Measurements from ENCODE around the gene RIPPLY3. TPM values are rescaled to one million over a fixed set of nuclear protein-coding genes. Genes with fewer than 3 reads are reported as not detected.
A peak's percentile ranks its signal among the peaks of the same experiment; 100 is the strongest.
"Not testable (repeated sequence)": the region's sequence is repeated elsewhere in the genome, so short reads cannot be mapped to it uniquely, and the experiment has no call there.

Gene RIPPLY3
- total RNA-seq, 1 donor from 2014 or later: not detected

DNA sequence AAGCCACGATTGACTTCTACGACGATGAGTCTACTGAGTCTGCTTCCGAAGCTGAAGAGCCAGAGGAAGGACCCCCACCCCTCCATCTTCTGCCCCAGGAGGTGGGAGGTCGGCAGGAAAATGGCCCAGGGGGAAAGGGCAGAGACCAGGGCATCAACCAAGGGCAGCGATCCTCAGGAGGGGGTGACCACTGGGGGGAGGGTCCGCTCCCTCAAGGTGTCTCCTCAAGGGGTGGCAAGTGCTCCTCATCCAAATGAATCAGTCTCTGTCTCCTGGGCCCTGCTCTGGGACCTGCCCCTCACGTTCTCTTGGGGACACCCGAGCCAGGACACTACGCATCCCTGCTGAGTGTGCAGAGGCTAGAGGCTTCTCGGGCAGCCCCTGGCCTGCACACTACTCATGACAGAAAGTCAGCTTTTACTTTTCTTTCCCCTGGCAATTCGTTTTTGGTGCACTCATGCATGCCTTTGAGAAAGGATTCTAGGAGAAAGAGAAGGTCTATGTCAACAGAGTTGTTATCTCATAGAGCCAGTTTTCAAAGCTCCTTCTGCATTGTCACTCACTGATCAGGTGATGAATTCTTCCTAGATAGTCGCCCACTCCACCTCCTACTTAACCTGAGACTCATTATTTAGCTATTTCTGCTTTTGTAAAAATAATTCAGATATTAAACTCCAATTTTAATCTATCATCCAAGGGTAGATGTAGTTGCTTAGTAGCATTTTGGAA is 11.6 kb downstream of the RIPPLY3 start:
- DNase-seq: no peak

DNA sequence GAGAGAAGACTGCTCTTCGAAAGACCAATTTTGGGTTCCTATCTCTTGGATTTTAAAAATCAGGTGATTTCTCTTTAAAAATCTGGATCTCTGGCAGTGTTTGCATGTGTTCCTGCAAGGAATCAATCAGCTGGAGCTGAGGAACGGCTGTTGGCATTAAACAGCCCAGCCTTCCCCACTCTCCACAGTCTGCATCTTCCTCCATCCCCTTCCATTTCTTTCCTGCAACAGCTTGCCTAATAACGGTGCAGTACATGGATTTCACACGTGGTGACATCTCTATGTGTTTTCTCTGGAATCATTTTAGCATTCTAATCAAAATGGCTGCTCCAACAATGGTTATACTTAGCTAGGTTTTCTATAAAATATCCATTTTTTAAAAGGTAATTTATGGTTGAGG is 20.0 kb downstream of the RIPPLY3 start:
- DNase-seq: no peak

DNA sequence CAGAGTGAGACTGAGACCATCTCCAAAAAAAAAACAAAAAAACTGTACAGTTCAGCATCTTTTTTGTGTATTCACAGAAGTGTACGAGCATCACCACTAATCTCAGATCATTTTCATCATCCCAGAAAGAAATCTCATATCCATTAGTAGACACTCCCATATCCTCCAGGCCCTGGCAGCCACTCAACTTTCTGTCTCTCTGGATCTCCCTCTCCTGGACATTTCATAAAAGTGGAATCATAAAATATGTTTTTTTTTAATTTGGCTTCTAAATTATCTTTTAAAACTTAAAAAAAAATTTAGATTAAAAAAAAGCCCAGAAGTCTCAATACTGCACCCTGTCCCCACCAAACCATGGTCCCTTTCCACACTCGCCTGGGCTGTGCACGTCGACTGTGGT is 22.1 kb downstream of the RIPPLY3 start:
- no peak for DNase-seq

DNA sequence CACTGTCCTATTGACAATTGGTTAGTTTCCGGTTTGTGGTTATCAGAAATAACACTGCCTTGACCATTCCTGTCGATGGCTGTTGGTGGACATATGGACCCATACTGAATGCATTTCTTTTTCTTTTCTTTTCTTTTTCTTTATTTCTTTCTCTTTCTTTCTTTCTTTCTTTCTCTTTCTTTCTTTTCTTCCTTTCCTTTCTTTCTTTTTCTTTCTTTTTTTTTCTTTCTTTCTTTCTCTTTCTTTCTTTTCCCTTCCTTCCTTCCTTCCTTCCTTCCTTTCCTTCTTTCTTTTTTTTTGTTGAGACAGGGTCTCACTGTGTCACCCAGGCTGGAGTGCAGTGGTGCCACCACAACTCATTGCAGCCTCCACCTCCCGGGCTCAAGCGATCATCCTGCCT is 24.4 kb downstream of the RIPPLY3 start:
- no peak for DNase-seq

DNA sequence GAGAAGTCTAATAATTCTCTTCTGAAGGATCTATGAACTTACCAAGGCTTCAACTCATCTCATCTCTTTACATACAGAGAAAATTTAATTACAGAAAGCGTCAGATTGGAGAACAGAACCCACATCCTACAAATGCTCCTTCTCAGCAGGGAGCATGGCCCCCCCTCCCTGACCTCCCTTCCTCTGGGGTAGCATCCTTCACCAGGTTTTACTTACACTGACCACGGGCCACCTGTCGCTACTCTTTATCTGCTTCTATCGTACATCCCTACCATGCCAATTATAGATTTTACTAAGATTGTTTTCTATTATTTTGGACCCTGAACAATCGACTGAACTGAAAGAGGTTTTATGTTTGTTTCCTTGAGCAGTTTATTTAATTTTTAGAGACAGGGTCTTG is 25.8 kb downstream of the RIPPLY3 start:
- DNase-seq: no peak

DNA sequence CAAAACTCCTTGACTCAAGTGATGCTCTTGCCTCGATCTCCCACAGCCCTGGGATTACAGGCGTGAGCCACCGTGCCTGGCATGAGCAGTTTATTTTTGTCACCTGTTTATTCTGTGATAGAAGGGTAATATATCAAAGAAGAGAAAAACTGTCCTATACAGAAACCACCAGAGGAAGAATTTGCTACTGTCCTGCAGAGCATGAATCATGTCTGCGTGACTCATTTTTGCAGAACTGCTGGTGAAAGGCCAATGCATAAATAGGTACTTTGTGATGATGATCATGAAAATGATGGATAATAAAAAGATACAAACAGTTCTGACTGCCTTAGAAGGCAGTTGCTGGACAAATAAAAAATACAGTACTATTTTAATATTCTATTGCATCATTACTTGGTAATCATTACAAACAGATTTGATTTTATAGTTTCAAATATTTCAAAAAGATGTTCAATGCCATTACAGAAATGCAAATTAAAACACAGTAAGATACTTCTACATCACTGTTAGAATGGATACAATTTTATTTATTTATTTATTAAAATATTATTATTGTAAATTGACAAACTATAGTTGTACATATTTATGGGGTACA is 26.5 kb downstream of the RIPPLY3 start:
- no peak for DNase-seq

DNA sequence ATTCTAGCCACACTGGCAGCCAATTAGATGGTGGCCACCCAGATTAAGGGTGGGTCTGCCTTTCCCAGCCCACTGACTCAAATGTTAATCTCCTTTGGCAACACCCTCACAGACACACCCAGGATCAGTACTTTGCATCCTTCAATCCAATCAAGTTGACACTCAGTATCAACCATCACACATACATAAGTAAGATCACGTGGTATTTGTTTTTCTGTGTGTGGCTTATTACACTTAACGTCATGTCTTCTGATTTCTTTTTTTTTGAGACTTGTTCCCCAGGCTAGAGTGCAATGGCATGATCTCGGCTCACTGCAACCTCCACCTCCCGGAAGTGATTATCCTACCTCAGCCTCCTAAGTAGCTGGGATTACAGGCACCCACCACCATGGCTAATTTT is 27.9 kb downstream of the RIPPLY3 start:
- DNase-seq: not testable (repeated sequence)

DNA sequence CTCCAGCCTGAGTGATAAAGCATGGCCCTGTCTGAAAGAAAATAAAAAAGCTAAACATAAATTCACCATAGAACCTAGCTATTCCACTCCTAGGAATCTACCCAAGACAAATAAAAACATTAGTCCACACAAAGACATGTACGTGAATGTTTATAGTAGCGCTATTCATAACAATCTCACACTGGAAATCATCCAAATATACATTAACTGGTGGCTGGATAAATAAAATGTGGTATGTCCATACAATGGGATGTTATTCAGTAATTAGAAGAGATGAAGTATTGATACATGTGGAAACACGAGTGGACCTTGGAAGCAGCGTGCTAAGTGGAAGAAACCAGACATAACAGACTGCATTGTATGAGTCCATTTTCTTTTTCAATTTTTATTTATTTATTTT is 29.7 kb downstream of the RIPPLY3 start:
- DNase-seq: no peak

DNA sequence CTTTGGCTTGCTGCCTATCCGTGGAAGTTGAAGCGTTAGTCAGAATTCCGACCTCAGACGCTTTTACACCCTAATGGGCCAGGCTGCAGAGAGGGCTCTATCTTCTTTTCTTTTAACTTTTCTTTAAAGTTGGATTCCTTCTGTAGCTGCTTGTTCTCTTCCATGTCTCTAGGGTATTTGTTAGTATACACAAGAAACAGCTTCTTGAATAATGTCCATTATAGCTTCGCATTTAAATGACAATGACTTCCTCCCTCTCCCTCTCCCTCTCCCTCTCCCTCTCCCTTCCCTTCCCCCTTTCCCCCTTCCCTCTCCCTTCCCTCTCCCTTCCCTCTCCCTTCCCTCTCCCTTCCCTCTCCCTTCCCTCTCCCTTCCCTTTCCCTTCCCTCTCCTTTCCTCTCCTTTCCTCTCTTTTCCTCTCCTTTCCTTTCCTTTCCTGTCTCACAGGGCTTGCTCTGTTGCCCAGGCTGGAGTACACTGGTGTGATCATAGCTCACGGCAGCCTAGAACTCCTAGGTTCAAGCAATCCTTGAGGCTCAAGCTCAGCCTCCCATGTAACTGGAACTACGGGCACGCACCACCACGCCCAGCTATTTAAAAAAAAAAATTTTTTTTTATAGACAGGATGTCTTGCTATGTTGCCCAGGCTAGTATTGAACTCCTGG is 33.0 kb downstream of the RIPPLY3 start:
- DNase-seq: no peak

DNA sequence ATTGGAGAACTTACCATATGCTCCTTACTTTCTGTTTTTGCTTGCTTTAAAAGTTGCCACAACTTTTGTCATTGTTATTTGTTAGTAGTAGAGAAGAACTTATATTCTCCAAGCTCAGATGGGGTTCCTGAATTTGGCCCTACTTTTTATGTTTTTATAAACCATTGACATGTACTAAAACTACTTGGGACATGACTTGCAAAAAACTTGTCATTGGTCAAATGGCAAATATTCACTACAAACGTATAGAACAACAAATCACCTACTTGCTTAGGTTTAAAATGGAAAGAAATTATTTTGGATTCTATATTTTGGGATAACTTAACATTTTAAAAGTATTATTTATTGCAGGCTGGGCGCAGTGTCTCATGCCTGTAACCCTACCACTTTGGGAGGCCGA is 33.7 kb downstream of the RIPPLY3 start:
- no peak for DNase-seq

DNA sequence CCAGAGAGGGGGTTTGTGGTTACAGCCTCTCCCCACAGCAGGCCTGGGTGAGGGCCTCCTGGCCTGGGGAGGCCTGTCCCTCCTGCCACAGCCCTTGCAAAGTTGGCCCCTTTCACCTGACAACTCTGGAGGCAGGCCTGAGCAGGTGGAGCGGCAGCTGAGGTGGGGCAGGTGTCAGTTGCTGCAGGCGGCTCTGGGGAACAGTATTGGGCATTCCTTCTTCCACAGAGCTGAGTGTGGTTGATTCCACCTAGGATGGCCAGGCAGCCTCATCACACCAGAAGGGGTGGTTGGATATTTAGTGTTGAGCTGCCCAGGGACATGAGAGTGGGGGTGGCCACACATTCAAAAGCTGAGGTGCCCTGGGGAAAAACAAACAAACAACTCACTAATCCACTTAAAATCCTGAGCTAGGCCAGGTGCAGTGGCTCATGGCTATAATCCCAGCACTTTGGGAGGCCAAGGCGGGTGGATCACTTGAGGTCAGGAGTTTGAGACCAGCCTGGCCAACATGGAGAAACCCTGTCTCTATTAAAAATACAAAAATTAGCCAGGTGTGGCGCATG is 35.3 kb downstream of the RIPPLY3 start:
- DNase-seq: no peak

DNA sequence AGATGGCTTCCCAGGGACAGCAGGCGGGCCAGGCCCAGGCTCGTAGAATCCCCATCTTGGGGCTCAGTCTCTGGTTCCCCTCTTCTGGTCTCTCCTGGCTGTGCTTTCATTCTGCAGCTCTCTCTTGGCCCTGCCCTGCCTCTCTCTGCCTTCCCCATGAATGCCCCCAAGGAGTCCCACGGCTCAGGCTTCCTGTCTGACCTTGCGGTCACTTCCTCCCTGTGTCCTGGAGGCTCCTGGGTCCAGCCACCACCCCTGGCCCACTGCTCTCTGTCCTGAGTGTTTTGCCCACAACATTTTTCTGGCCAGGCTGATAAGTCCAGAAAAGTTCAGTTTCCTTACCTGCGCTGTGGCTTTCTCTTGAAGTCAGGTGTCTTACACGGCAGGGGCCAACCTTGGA is 37.3 kb downstream of the RIPPLY3 start:
- no peak for DNase-seq

DNA sequence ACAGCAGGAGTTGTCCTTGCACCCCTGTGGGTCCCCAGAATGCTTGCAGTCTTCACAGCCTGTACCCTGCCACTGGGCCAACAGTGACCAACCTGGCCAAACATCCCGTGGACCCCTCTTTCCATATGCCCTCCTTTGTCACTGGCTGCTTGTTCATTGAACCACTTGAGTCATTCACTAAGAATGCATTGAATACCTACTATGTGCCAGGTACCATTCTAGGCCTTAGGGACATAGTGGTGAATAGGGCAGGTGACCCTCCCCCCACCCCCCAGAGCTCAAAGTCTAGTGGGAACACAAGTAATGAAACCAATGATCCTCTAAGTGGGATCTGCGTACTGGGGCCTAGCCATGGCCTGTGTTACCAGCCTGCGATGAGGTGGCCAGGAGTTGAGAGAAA is 38.1 kb downstream of the RIPPLY3 start:
- no peak for DNase-seq

DNA sequence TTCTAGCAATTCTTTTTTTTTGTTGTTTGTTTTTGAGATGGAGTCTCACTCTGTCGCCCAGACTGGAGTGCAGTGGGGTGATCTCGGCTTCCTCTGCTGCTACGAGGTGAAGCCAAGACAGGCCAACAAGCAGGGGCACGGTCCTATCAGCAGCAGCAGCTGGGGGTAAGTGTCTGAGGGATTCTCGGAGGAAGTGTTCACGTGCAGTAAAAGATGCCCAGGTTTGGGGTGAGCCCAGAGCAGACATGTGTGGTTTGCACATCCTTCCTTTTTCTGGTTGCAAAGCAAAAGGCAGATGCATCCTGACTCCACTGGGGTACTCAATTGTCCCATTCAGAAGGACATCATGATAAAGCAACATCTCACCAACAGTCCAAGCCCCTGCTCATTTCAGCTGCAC is 38.6 kb downstream of the RIPPLY3 start:
- DNase-seq: no peak

DNA sequence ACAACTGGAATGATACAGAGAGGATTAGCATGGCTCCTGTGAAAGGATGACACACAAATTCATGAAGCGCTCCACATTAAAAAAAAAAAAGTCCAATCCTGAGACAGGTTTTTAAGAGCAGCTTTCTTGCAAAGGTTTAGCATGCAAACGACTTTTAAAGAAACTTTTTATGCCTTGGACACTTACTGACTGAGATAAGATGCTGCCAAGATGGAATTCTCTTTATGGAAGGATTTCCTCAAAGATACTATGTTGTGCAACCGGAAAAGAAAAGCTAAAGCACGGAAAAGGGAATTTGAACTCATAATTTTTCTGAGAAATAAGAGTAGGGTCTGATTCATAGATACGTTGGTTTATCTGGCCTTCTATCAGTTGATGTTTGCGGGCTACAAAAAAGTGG is 39.1 kb downstream of the RIPPLY3 start:
- DNase-seq: no peak

DNA sequence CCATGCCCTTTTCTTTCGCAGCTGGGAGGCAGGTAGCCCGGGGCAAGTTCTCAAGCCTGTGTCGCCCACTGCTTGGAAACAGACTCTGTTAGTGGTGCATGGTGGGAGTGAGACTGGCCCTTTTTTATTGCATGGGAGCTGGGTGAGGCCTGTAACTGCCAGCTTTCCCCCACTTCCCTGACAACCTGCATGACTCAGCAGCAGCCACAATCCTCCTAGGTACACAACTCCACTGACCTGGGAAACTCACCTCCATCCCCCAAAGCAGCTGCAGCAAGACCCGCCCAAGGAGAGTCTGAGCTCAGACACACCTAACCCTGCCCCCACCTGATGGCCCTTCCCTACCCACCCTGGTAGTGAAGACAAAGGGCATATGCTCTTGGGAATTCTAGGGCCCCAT is 40.6 kb downstream of the RIPPLY3 start:
- no peak for DNase-seq

DNA sequence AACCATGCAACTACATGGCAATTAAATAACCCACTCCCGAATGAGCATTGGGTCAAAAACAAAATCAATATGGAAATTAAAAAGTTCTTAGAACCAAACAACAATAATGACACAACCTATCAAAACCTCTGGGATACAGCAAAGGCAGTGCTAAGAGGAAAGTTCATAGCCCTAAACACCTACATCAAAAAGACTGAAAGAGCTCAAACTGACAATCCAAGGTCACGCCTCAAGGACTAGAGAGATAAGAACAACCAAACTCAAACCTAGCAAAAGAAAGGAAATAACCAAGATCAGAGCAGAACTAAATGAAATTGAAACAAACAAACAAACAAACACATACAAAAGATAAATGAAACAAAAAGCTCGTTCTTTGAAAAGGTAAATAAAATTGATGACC is 43.2 kb downstream of the RIPPLY3 start:
- not testable (repeated sequence) for DNase-seq

DNA sequence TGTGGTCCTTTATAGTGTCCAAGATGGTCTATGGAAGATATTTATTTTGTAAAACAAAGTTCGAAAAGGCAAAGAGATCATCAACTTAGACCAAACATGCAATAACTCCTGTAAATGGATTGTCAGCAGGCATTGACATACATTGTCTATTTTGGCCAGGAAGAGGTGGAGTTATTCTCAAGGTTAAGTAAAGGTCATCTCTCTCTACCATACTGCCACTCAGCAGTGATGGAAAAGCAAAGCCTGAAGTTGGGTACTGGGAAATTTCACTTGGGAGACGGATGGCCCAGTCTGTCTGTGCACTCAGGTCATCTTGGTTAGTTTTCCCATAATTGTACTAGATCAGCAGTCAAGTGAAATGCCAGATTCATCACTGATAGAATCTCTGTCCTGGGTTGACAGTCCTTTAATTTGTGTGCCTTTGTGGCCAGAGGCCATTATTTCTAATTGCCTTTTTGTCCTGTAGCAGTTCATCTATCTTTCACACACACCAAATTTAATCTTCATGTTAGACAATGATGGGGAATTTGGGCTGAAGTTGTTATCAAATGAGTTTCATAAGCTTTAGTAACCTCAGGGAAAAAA is 48.9 kb downstream of the RIPPLY3 start:
- no peak for DNase-seq

DNA sequence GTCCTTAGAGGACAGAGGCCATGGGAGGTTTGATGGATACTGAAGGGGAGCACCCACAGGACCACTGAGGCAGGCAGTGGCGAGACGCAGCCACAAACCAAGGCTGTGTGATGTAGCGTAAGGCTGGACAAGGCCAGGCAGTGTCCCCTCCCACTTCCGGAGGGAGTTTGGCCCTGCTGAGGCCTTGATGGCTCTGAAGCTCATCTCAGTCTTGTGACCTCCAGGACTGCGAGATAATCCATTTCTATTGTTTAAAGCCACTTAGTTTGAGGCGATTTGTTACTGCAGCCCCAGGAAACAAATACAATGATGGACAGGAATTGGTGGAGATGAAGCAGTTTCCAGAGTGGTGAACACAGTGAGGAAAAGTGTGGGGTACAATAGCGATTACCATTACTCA is 51.1 kb downstream of the RIPPLY3 start:
- DNase-seq: no peak

DNA sequence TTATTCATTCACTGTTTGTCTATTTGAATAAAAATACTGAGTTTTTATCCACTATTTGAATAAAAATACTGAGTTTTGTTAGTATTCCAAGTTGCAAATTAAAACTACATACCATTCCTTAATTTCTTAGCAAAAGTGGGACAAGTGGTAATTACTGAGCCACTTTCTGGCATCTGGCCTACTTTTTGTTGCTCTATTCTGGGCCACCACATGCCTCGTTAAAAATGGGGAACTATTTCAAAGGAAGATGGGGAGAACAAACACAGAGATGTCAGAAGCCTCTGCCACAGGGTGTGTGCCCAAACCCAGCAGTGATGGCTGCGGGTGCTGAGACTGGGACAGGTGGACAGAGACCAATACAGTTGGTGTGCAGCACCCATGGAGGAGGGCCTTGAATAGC is 51.8 kb downstream of the RIPPLY3 start:
- no peak for DNase-seq

DNA sequence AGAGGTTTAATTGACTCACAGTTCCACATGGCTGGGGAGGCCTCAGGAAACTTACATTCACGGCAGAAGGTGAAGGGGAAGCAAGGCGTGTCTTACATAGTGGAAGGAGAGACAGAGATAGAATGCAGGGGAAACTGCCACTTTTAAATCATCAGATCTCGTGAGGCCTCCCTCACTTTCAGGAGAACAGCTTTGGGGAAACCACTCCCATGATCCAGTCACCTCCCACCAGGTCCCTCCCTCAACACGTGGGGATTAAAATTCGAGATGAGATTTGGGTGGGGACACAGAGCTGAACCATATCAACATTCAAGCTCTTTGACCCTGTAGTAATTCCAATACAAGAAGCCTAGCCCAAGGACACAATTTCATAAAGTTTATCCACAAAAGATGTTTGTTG is 52.7 kb downstream of the RIPPLY3 start:
- DNase-seq: no peak

DNA sequence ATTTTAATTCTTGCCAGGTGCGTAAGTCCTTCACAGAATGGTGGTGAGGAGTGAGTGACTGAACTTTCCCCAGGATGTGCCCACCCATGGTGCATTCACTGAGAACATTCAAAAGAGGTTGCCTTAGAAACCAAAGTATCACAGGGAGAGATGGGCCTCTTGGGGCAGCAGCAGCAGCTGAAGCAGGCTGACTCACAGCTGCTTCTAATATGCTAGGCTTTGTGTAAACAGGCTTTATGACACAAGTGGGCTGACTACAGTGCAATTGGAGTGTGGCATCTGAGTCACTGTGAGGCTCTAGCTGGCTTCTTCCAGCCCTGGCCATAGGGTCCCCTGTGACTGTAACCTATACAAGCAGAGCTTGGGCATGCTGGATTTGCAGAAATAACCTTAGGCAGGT is 53.8 kb downstream of the RIPPLY3 start:
- peak; percentile 62 for DNase-seq

DNA sequence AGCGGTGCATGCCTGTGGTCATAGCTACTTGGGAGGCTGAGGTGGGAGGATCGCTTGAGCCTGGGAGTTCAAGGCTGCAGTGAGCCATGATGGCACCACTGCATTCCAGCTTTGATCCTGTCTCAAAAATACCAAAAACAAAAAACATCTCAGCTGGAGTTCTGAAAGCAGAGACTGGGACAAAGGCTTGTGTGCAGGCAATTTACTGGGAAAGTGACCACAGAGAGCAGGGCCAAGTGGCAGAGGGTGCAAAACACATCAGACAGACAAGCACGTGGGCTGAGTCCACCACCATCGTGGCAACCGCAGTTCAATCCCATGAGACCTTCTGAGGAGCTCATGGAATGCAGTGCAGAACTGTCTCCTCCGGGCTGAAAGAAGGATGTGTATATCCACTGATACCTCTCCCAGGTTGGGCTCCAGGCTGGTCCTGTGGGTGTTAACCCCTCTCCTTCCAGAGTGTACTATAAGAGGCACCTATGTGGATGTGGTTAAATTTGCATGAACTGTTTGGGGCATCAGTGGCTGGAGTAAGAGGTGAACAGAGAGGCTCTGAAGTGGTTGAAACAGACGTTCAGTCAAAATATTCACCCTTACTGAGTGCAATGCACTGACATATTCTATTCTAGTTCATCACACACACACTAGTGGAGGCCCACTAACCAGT is 55.6 kb downstream of the RIPPLY3 start:
- DNase-seq: no peak

Data from occipital lobe (tissue), 2 donors.